Measurements from ENCODE around the gene LORICRIN. TPM values are rescaled to one million over a fixed set of nuclear protein-coding genes. Genes with fewer than 3 reads are reported as not detected.

LORICRIN gene
- total and polyA plus RNA-seq, 2 of the 4 experiments (the other 2 are of a cell fraction): not detected

DNA sequence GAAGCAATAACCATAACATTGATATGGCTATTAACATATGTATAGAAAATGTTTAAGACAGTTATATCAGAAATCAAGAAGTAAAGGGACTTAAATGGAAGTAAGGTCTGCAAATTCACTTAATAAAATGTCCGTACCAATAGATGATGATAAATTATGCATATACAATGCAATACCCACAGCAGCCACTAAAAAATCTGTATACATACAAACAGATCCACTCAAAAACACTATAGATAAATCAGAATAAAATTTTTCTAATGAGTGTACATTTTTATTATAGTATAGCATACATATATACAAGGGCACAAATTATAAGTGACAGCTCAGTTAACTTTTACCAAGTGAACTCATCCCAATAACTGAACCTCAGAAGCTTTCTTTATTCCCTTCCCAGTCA is 6.0 kb downstream of the LORICRIN start:
- Histone ChIP-seq H2BK120ac (ENCODE audit: low read depth, low read length) (no peak overlapping the region), H3K18ac (ENCODE audit: low read depth, low read length) (no peak overlapping the region), H2AFZ (replicated peaks; ENCODE audit: low read length, poor library complexity) (no peak overlapping the region), H3K27ac (ENCODE audit: insufficient read depth, low read length) (no peak overlapping the region), H2BK15ac (ENCODE audit: low read depth, low read length) (no peak overlapping the region), H2AK9ac (replicated peaks; ENCODE audit: low read depth, low read length, poor library complexity) (no peak overlapping the region), H3K9ac (ENCODE audit: low read depth, low read length) (no peak overlapping the region), H4K8ac (ENCODE audit: low read depth in 2 of 2, low read length in 2 of 2) (no peak overlapping the region), H3K4me2 (ENCODE audit: low read depth, low read length) (no peak overlapping the region), H3K9me3 (ENCODE audit: control insufficient read depth, insufficient read depth, low read length) (no peaks in the 10 kb centered on the region), H3K9me1 (ENCODE audit: insufficient read depth, low read length) (no peaks in the 10 kb centered on the region), H2AK5ac (ENCODE audit: low read depth, low read length) (no peak overlapping the region), H4K91ac (ENCODE audit: insufficient read depth, low read depth, low read length) (no peak overlapping the region), H2BK20ac (ENCODE audit: low read depth, low read length) (no peak overlapping the region), H3K4ac (ENCODE audit: low read depth, low read length) (no peak overlapping the region), H3K23ac (ENCODE audit: low read depth, low read length) (no peak overlapping the region), H4K5ac (ENCODE audit: low read depth, low read length) (no peak overlapping the region), H3K79me1 (ENCODE audit: low read depth in 1 of 2, low read length in 2 of 2) (no peaks in the 10 kb centered on the region), H3K36me3 (ENCODE audit: control insufficient read depth, insufficient read depth, low read length) (no peaks in the 10 kb centered on the region), H3K56ac (ENCODE audit: extremely low read depth, insufficient read depth, low read length) (no peak overlapping the region), H3K14ac (replicated peaks; ENCODE audit: low read depth, low read length) (no peak overlapping the region), H2BK5ac (ENCODE audit: low read depth, low read length, poor library complexity, severe bottlenecking) (no peak overlapping the region), H3K27me3 (ENCODE audit: control insufficient read depth, insufficient read depth, low read length) (peaks cover 19% of the 10 kb centered on the region), H3K4me3 (ENCODE audit: insufficient read depth, low read depth, low read length) (no peak overlapping the region), H4K20me1 (ENCODE audit: insufficient read depth, low read length) (no peaks in the 10 kb centered on the region), H3K4me1 (ENCODE audit: control insufficient read depth, insufficient read depth, low read length) (no peaks in the 10 kb centered on the region)
- dilution Hi-C loops (cut with HindIII; ENCODE audit: low sequenced_read_pairs, unreplicated experiment) (no loop called here), intact Hi-C loops (cut with micrococcal nuclease) (no loop called here), in situ Hi-C loops (cut with MboI; ENCODE audit: low sequenced_read_pairs) (no loop called here)
- WGBS, 2 experiments (ENCODE audit: extremely low coverage in 2 of 2, insufficient read length in 1 of 2): no CpG with 5 or more reads among the region's 1 CpG
- BruUV-seq (replicated peaks): no TSS peak
- POLR2A ChIA-PET (ENCODE audit: unreplicated experiment): no interaction called here
- TF ChIP-seq RAD21 (IDR thresholded peaks at IDR 0.05; ENCODE audit: low read length): no peak
- no peak for TF ChIP-seq RFX5 (IDR thresholded peaks at IDR 0.05; ENCODE audit: low read depth, low read length)
- TF ChIP-seq CEBPB (IDR thresholded peaks at IDR 0.05; ENCODE audit: low read depth, low read length): no peak
- TF ChIP-seq, protein P1, sequence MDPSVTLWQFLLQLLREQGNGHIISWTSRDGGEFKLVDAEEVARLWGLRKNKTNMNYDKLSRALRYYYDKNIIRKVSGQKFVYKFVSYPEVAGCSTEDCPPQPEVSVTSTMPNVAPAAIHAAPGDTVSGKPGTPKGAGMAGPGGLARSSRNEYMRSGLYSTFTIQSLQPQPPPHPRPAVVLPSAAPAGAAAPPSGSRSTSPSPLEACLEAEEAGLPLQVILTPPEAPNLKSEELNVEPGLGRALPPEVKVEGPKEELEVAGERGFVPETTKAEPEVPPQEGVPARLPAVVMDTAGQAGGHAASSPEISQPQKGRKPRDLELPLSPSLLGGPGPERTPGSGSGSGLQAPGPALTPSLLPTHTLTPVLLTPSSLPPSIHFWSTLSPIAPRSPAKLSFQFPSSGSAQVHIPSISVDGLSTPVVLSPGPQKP (IDR thresholded peaks at IDR 0.05; ENCODE audit: borderline replicate concordance, low read depth, low read length): no peak
- TF ChIP-seq POLR2A (IDR thresholded peaks at IDR 0.05; ENCODE audit: low read depth, low read length): no peak
- no peak for TF ChIP-seq FOS (IDR thresholded peaks at IDR 0.05; ENCODE audit: low read depth, low read length)
- TF ChIP-seq, protein P2, sequence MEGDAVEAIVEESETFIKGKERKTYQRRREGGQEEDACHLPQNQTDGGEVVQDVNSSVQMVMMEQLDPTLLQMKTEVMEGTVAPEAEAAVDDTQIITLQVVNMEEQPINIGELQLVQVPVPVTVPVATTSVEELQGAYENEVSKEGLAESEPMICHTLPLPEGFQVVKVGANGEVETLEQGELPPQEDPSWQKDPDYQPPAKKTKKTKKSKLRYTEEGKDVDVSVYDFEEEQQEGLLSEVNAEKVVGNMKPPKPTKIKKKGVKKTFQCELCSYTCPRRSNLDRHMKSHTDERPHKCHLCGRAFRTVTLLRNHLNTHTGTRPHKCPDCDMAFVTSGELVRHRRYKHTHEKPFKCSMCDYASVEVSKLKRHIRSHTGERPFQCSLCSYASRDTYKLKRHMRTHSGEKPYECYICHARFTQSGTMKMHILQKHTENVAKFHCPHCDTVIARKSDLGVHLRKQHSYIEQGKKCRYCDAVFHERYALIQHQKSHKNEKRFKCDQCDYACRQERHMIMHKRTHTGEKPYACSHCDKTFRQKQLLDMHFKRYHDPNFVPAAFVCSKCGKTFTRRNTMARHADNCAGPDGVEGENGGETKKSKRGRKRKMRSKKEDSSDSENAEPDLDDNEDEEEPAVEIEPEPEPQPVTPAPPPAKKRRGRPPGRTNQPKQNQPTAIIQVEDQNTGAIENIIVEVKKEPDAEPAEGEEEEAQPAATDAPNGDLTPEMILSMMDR (conservative IDR thresholded peaks at IDR 0.05; ENCODE audit: low read depth, low read length): no peak
- no peak for TF ChIP-seq MXI1 (IDR thresholded peaks at IDR 0.05; ENCODE audit: borderline replicate concordance, low read depth, low read length)
- no peak for TF ChIP-seq MAZ (IDR thresholded peaks at IDR 0.05; ENCODE audit: borderline replicate concordance, low read depth, low read length)
- TF ChIP-seq CHD1 (IDR thresholded peaks at IDR 0.05; ENCODE audit: low read depth, low read length): no peak
- TF ChIP-seq, protein P3, sequence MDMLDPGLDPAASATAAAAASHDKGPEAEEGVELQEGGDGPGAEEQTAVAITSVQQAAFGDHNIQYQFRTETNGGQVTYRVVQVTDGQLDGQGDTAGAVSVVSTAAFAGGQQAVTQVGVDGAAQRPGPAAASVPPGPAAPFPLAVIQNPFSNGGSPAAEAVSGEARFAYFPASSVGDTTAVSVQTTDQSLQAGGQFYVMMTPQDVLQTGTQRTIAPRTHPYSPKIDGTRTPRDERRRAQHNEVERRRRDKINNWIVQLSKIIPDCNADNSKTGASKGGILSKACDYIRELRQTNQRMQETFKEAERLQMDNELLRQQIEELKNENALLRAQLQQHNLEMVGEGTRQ (IDR thresholded peaks at IDR 0.05; ENCODE audit: low read depth, low read length): no peak
- TF ChIP-seq MAFK (IDR thresholded peaks at IDR 0.05; ENCODE audit: low read depth, low read length): no peak
- CTCF ChIA-PET: no interaction called here
- ATAC-seq (ENCODE audit: low read depth) (no peak), DNase-seq (no peak)

Measured in IMR-90 (cell line).